Neural crest cell (in vitro differentiated cells): ENCODE results near the gene TMC7. TPM values are rescaled to one million over a fixed set of nuclear protein-coding genes. Genes with fewer than 3 reads are reported as not detected.

ENCODE experiments used
- DNase-seq: peaks from one replicate; pipeline ENCODE4 v3.0.0; 2021; ENCODE audit warnings: low read depth, mixed read lengths, low spot score
- H3K27ac Mint-ChIP-seq: one replicate; pipeline ENCODE4 v1.8.0; 2021; ENCODE audit warnings: mild to moderate bottlenecking, mixed read lengths; ENCODE audit not compliant: unreplicated experiment
- H3K27me3 Mint-ChIP-seq: 2 replicates; pipeline ENCODE4 v1.8.0; 2021; ENCODE audit warnings: low read depth, mild to moderate bottlenecking, mixed read lengths
- H3K36me3 Mint-ChIP-seq: 2 replicates; pipeline ENCODE4 v1.8.0; 2021; ENCODE audit warnings: low read depth, mild to moderate bottlenecking, mixed read lengths
- H3K4me1 Mint-ChIP-seq: 2 replicates; pipeline ENCODE4 v1.8.0; 2021; ENCODE audit warnings: mixed read lengths
- H3K4me3 Mint-ChIP-seq: one replicate; pipeline ENCODE4 v1.8.0; 2021; ENCODE audit warnings: mild to moderate bottlenecking, mixed read lengths
- H3K9me3 Mint-ChIP-seq: 2 replicates; pipeline ENCODE4 v1.8.0; 2021; ENCODE audit warnings: mixed read lengths
- CTCF ChIP-seq: fragments of 200-600 bp; sonication (generic); conservative IDR thresholded peaks from 2 replicates; pipeline ENCODE4 v1.5.0; 2021; ENCODE audit warnings: antibody characterized with exemption, mild to moderate bottlenecking
- total RNA-seq: library from RNA; stranded (reverse); gene quantifications from 2 replicates; pipeline ENCODE4 v1.2.1, GENCODE V29; 2021

Gene TMC7
- total RNA-seq, 1 donor from 2014 or later: 3.9 TPM

- no peak for TF ChIP-seq CTCF
- peaks cover 10% of the 10 kb centered on the region for H3K36me3 Mint-ChIP-seq
- no peak for DNase-seq
- H3K27me3 Mint-ChIP-seq: no peaks in the 10 kb centered on the region
- no peak overlapping the region for H3K4me3 Mint-ChIP-seq
- peaks cover 25% of the 10 kb centered on the region for H3K4me1 Mint-ChIP-seq
- peaks cover 5% of the 10 kb centered on the region for H3K9me3 Mint-ChIP-seq
- H3K27ac Mint-ChIP-seq: no peak overlapping the region
Measured at GRCh38 chr16:19001788-19002187, 18.1 kb downstream of the TMC7 start.

GRCh38 chr16:19003935-19004334, 20.2 kb downstream of the TMC7 start:
- Mint-ChIP-seq H3K4me3 (no peak overlapping the region), H3K36me3 (peaks cover 11% of the 10 kb centered on the region), H3K27me3 (no peaks in the 10 kb centered on the region), H3K9me3 (peaks cover 5% of the 10 kb centered on the region), H3K27ac (peak overlapping the region; percentile 81), H3K4me1 (peaks cover 34% of the 10 kb centered on the region)
- TF ChIP-seq CTCF: no peak
- no peak for DNase-seq

GRCh38 chr16:19005561-19006445, 22.1 kb downstream of the TMC7 start:
- DNase-seq: peak; percentile 26
- no peak for TF ChIP-seq CTCF
- Mint-ChIP-seq H3K4me1 (peaks cover 32% of the 10 kb centered on the region), H3K27ac (peak overlapping the region; percentile 83), H3K27me3 (no peaks in the 10 kb centered on the region), H3K9me3 (peaks cover 5% of the 10 kb centered on the region), H3K4me3 (peak overlapping the region; percentile 81), H3K36me3 (peaks cover 20% of the 10 kb centered on the region)

GRCh38 chr16:19006446-19007315, 22.9 kb downstream of the TMC7 start:
- peaks cover 32% of the 10 kb centered on the region for H3K4me1 Mint-ChIP-seq
- no peak for DNase-seq
- H3K27ac Mint-ChIP-seq: no peak overlapping the region
- H3K36me3 Mint-ChIP-seq: peaks cover 20% of the 10 kb centered on the region
- H3K27me3 Mint-ChIP-seq: no peaks in the 10 kb centered on the region
- peaks cover 5% of the 10 kb centered on the region for H3K9me3 Mint-ChIP-seq
- no peak for TF ChIP-seq CTCF
- H3K4me3 Mint-ChIP-seq: no peak overlapping the region

- no peak overlapping the region for H3K4me3 Mint-ChIP-seq
- no peaks in the 10 kb centered on the region for H3K27me3 Mint-ChIP-seq
- H3K9me3 Mint-ChIP-seq: peaks cover 5% of the 10 kb centered on the region
- peaks cover 32% of the 10 kb centered on the region for H3K4me1 Mint-ChIP-seq
- H3K27ac Mint-ChIP-seq: no peak overlapping the region
- no peak for TF ChIP-seq CTCF
- DNase-seq: no peak
- peaks cover 17% of the 10 kb centered on the region for H3K36me3 Mint-ChIP-seq
Measured at GRCh38 chr16:19008245-19009169, 24.8 kb downstream of the TMC7 start.
